ENCODE results near the gene FBXW4. TPM values are rescaled to one million over a fixed set of nuclear protein-coding genes. Genes with fewer than 3 reads are reported as not detected.
"Not testable (repeated sequence)": the region's sequence is repeated elsewhere in the genome, so short reads cannot be mapped to it uniquely, and the experiment has no call there.

Gene FBXW4
- total and polyA plus RNA-seq, 2 donors: 47.2 to 55.5 TPM

GRCh38 chr10:101658975-101659374 is 36.0 kb downstream of the FBXW4 start:
- H3K36me3 ChIP-seq (ENCODE audit: insufficient read depth): peaks cover 4% of the 10 kb centered on the region
- H3K4me3 ChIP-seq (ENCODE audit: low read depth, low read length): no peak overlapping the region
- H3K4me1 ChIP-seq (ENCODE audit: insufficient read depth): no peaks in the 10 kb centered on the region
- WGBS: 86% methylated on average over 5 of the region's 5 CpGs
- DNase-seq (ENCODE audit: extremely low spot score): no peak
- no peak overlapping the region for H3K27ac ChIP-seq (ENCODE audit: low read depth)

- DNase-seq (ENCODE audit: extremely low spot score): no peak
- Histone ChIP-seq H3K4me3 (ENCODE audit: low read depth, low read length) (no peak overlapping the region), H3K36me3 (ENCODE audit: insufficient read depth) (peaks cover 4% of the 10 kb centered on the region), H3K4me1 (ENCODE audit: insufficient read depth) (no peaks in the 10 kb centered on the region), H3K27ac (ENCODE audit: low read depth) (no peak overlapping the region)
- 94% methylated on average over 2 of the region's 2 CpGs for WGBS
These were observed 38.1 kb downstream of the FBXW4 start for GRCh38 chr10:101656890-101657289.

GRCh38 chr10:101655570-101655969 is 39.4 kb downstream of the FBXW4 start:
- no peak for DNase-seq (ENCODE audit: extremely low spot score)
- WGBS: 65% methylated on average over 6 of the region's 6 CpGs
- H3K27ac ChIP-seq (ENCODE audit: low read depth): no peak overlapping the region
- peaks cover 4% of the 10 kb centered on the region for H3K36me3 ChIP-seq (ENCODE audit: insufficient read depth)
- H3K4me3 ChIP-seq (ENCODE audit: low read depth, low read length): no peak overlapping the region
- no peaks in the 10 kb centered on the region for H3K4me1 ChIP-seq (ENCODE audit: insufficient read depth)

- H3K36me3 ChIP-seq (ENCODE audit: insufficient read depth): no peaks in the 10 kb centered on the region
- no peak for DNase-seq (ENCODE audit: extremely low spot score)
- no peak overlapping the region for H3K4me3 ChIP-seq (ENCODE audit: low read depth, low read length)
- no peaks in the 10 kb centered on the region for H3K4me1 ChIP-seq (ENCODE audit: insufficient read depth)
- no peak overlapping the region for H3K27ac ChIP-seq (ENCODE audit: low read depth)
- WGBS: 89% methylated on average over 8 of the region's 8 CpGs
These were observed 41.4 kb downstream of the FBXW4 start for GRCh38 chr10:101653536-101653935.

- DNase-seq (ENCODE audit: extremely low spot score): no peak
- H3K36me3 ChIP-seq (ENCODE audit: insufficient read depth): no peaks in the 10 kb centered on the region
- WGBS: 71% methylated on average over 5 of the region's 5 CpGs
These were observed 43.6 kb downstream of the FBXW4 start for GRCh38 chr10:101651336-101651735.

GRCh38 chr10:101650863-101651262 is 44.1 kb downstream of the FBXW4 start:
- H3K4me3 ChIP-seq (ENCODE audit: low read depth, low read length): no peak overlapping the region
- no peaks in the 10 kb centered on the region for H3K4me1 ChIP-seq (ENCODE audit: insufficient read depth)
- no peak for DNase-seq (ENCODE audit: extremely low spot score)
- no peaks in the 10 kb centered on the region for H3K36me3 ChIP-seq (ENCODE audit: insufficient read depth)
- H3K27ac ChIP-seq (ENCODE audit: low read depth): no peak overlapping the region
- 87% methylated on average over 15 of the region's 15 CpGs for WGBS

More at GRCh38 chr10:101651336-101651735, 43.6 kb downstream of the FBXW4 start:
- H3K4me1 ChIP-seq (ENCODE audit: insufficient read depth): no peaks in the 10 kb centered on the region
- H3K4me3 ChIP-seq (ENCODE audit: low read depth, low read length): no peak overlapping the region
- H3K27ac ChIP-seq (ENCODE audit: low read depth): no peak overlapping the region

GRCh38 chr10:101649525-101650085 is 45.4 kb downstream of the FBXW4 start:
- Histone ChIP-seq H3K27ac (ENCODE audit: low read depth) (no peak overlapping the region), H3K36me3 (ENCODE audit: insufficient read depth) (no peaks in the 10 kb centered on the region), H3K4me3 (ENCODE audit: low read depth, low read length) (no peak overlapping the region), H3K4me1 (ENCODE audit: insufficient read depth) (no peaks in the 10 kb centered on the region)
- no peak for DNase-seq (ENCODE audit: extremely low spot score)
- WGBS: 91% methylated on average over 5 of the region's 5 CpGs

- Histone ChIP-seq H3K36me3 (ENCODE audit: insufficient read depth) (no peaks in the 10 kb centered on the region), H3K27ac (ENCODE audit: low read depth) (no peak overlapping the region), H3K4me3 (ENCODE audit: low read depth, low read length) (no peak overlapping the region), H3K4me1 (ENCODE audit: insufficient read depth) (no peaks in the 10 kb centered on the region)
- no peak for DNase-seq (ENCODE audit: extremely low spot score)
- 86% methylated on average over 2 of the region's 2 CpGs for WGBS
These were observed 47.7 kb downstream of the FBXW4 start for GRCh38 chr10:101647255-101647654.

GRCh38 chr10:101646364-101646763 is 48.6 kb downstream of the FBXW4 start:
- WGBS: 68% methylated on average over 6 of the region's 6 CpGs
- DNase-seq (ENCODE audit: extremely low spot score): no peak
- Histone ChIP-seq H3K4me1 (ENCODE audit: insufficient read depth) (no peaks in the 10 kb centered on the region), H3K27ac (ENCODE audit: low read depth) (no peak overlapping the region), H3K36me3 (ENCODE audit: insufficient read depth) (no peaks in the 10 kb centered on the region), H3K4me3 (ENCODE audit: low read depth, low read length) (no peak overlapping the region)

- DNase-seq (ENCODE audit: extremely low spot score): no peak
- H3K36me3 ChIP-seq (ENCODE audit: insufficient read depth): no peaks in the 10 kb centered on the region
- no peaks in the 10 kb centered on the region for H3K4me1 ChIP-seq (ENCODE audit: insufficient read depth)
- 94% methylated on average over 1 of the region's 1 CpG for WGBS
- no peak overlapping the region for H3K27ac ChIP-seq (ENCODE audit: low read depth)
- H3K4me3 ChIP-seq (ENCODE audit: low read depth, low read length): no peak overlapping the region
These were observed 49.3 kb downstream of the FBXW4 start for GRCh38 chr10:101645659-101646058.

- Histone ChIP-seq H3K36me3 (ENCODE audit: insufficient read depth) (no peaks in the 10 kb centered on the region), H3K27ac (ENCODE audit: low read depth) (no peak overlapping the region), H3K4me3 (ENCODE audit: low read depth, low read length) (no peak overlapping the region), H3K4me1 (ENCODE audit: insufficient read depth) (no peaks in the 10 kb centered on the region)
- no peak for DNase-seq (ENCODE audit: extremely low spot score)
- WGBS: 66% methylated on average over 3 of the region's 3 CpGs
These were observed 51.0 kb downstream of the FBXW4 start for GRCh38 chr10:101644002-101644401.

GRCh38 chr10:101643546-101643945 is 51.4 kb downstream of the FBXW4 start:
- Histone ChIP-seq H3K27ac (ENCODE audit: low read depth) (no peak overlapping the region), H3K4me1 (ENCODE audit: insufficient read depth) (no peaks in the 10 kb centered on the region), H3K36me3 (ENCODE audit: insufficient read depth) (no peaks in the 10 kb centered on the region), H3K4me3 (ENCODE audit: low read depth, low read length) (no peak overlapping the region)
- WGBS: 68% methylated on average over 3 of the region's 3 CpGs
- DNase-seq (ENCODE audit: extremely low spot score): no peak

- H3K4me1 ChIP-seq (ENCODE audit: insufficient read depth): no peaks in the 10 kb centered on the region
- peaks cover 4% of the 10 kb centered on the region for H3K36me3 ChIP-seq (ENCODE audit: insufficient read depth)
These were observed 55.6 kb downstream of the FBXW4 start for GRCh38 chr10:101639141-101639900.

GRCh38 chr10:101633510-101633909 is 61.5 kb downstream of the FBXW4 start:
- not testable (repeated sequence) for H3K27ac ChIP-seq (ENCODE audit: low read depth)

More at GRCh38 chr10:101639141-101639900, 55.6 kb downstream of the FBXW4 start:
- Histone ChIP-seq H3K27ac (ENCODE audit: low read depth) (no peak overlapping the region), H3K4me3 (ENCODE audit: low read depth, low read length) (no peak overlapping the region)
- no peak for DNase-seq (ENCODE audit: extremely low spot score)
- WGBS: 94% methylated on average over 2 of the region's 2 CpGs

More at GRCh38 chr10:101633510-101633909, 61.5 kb downstream of the FBXW4 start:
- not testable (repeated sequence) for DNase-seq (ENCODE audit: extremely low spot score); H3K4me3 ChIP-seq (ENCODE audit: low read depth, low read length); H3K4me1 ChIP-seq (ENCODE audit: insufficient read depth); H3K36me3 ChIP-seq (ENCODE audit: insufficient read depth)
- 97% methylated on average over 4 of the region's 4 CpGs for WGBS
